Left lung (tissue), 10 donors: ENCODE data around the gene EPHA2. TPM values are rescaled to one million over a fixed set of nuclear protein-coding genes. Genes with fewer than 3 reads are reported as not detected.

Source experiments
- ATAC-seq: fragments of 200-7000 bp; cut with Tn5 transposase; one replicate; pipeline ENCODE4 v1.9.1; 2020; ENCODE audit warnings: moderate library complexity
- DNase-seq, 4 donors: peaks; one replicate each; pipeline ENCODE4 v3.0.0-alpha.2; 2013 to 2020
- H3K27ac ChIP-seq, 2 donors: fragments of 200-600 bp; sonication (generic) in 1 of 2; one replicate each; pipeline versions ENCODE4 v1.5.0 to v1.8.0; 2020 to 2021
- H3K27me3 ChIP-seq, 2 donors: fragments of 200-600 bp; sonication (generic) in 1 of 2; one replicate each; pipeline versions ENCODE4 v1.5.0 to v1.8.0; 2020 to 2021
- H3K36me3 ChIP-seq, 2 donors: fragments of 200-600 bp; sonication (generic) in 1 of 2; one replicate each; pipeline versions ENCODE4 v1.5.0 to v1.8.0; 2020 to 2021
- H3K4me1 ChIP-seq, 2 donors: fragments of 200-600 bp; one replicate each; pipeline ENCODE4 v1.8.0; 2021
- H3K4me3 ChIP-seq, 2 donors: fragments of 200-600 bp; sonication (generic) in 1 of 2; one replicate each; pipeline versions ENCODE4 v1.5.0 to v1.8.0; 2020 to 2021; ENCODE audit warnings: mild to moderate bottlenecking in 1 of 2
- H3K9me3 ChIP-seq, 2 donors: fragments of 200-600 bp; sonication (generic) in 1 of 2; one replicate each; pipeline versions ENCODE4 v1.5.0 to v1.8.0; 2020 to 2021
- intact Hi-C, 2 donors: fragments of 100-400 bp; cut with DNase I; formaldehyde crosslinking; loops; one replicate each; pipeline versions ENCODE4 v1.11.2 to v1.14.2; 2022
- polyA plus RNA-seq, 6 donors: library from polyadenylated mRNA; unstranded; fragments of 120-200 nt; gene quantifications; one replicate each; pipeline ENCODE4 v1.2.1, GENCODE V29; 2013; ENCODE audit not compliant: insufficient read length in 6 of 6
- total RNA-seq, 2 donors: library from RNA; stranded (reverse); fragmentation: NEBNext Ultra II Directional; extraction: Animal tissue kit (Norgen Biotek cat#: 25700); gene quantifications; one replicate each; pipeline ENCODE4 v1.2.1, GENCODE V29; 2021
- TF ChIP-seq, protein P1 (sequence below), 2 donors: fragments of 200-600 bp; sonication (generic) in 1 of 2; IDR thresholded peaks; one replicate each; pipeline versions ENCODE4 v1.5.0 to v1.8.0; 2021; ENCODE audit warnings: antibody characterized with exemption in 2 of 2
- donor health status: DM: no; HTN: yes; CAD: no.
- donor health status: DM: no; HTN: no; CAD: no.

Gene EPHA2
- total and polyA plus RNA-seq, 8 donors, result 12.6 to 62.6 (median 33.9) TPM

DNA sequence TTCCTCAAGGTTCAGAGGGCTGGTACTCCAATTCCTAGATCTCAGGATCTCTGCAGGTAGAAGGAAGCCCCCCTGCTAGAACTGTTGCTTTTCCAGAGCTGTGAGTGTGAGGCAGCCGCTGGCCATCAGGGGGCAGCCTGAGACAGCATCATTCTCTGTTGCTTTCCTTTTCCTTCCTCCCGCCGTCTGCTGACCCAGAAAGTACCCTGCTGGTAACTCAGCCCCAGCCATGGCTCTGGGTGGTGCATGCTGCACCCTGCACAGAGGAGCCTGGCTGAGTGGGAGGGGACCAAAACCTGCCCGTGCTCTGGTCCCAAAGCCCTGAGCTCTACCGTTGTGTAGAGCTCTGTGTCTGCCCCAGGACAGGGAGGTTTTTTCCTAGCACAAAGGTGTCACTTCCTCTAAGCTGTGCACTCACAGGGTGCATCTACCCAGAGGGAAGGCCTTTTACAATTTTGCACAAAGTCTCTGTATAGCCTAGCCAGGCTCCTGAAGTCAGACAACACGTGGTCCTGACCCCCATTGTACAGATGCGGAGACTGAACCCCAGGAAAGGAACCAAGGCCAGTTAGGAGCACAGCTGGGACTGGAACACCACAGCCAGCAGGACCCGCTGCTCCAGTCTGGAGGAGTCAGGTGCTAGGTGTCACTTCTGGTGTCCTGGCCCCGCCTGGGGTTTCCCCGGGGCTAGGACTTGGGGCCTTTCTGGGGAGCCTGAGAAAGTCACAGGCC, 76.8 kb downstream of the EPHA2 start:
- TF ChIP-seq, protein P1, sequence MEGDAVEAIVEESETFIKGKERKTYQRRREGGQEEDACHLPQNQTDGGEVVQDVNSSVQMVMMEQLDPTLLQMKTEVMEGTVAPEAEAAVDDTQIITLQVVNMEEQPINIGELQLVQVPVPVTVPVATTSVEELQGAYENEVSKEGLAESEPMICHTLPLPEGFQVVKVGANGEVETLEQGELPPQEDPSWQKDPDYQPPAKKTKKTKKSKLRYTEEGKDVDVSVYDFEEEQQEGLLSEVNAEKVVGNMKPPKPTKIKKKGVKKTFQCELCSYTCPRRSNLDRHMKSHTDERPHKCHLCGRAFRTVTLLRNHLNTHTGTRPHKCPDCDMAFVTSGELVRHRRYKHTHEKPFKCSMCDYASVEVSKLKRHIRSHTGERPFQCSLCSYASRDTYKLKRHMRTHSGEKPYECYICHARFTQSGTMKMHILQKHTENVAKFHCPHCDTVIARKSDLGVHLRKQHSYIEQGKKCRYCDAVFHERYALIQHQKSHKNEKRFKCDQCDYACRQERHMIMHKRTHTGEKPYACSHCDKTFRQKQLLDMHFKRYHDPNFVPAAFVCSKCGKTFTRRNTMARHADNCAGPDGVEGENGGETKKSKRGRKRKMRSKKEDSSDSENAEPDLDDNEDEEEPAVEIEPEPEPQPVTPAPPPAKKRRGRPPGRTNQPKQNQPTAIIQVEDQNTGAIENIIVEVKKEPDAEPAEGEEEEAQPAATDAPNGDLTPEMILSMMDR (IDR thresholded peaks at IDR 0.05), result peak; percentile 68 to 73
- Histone ChIP-seq H3K27ac (no peak overlapping the region), H3K4me1 (peaks cover 0 to 6% of the 10 kb centered on the region in 2 donors), H3K4me3 (no peak overlapping the region), H3K9me3 (no peaks in the 10 kb centered on the region), H3K27me3 (peaks cover 0 to 10% of the 10 kb centered on the region in 2 donors), H3K36me3 (no peaks in the 10 kb centered on the region)
- intact Hi-C loops, result loop anchor here (2.0 to 10.0 kb wide), 3 partner anchors 110 to 286 kb away; partner anchors contain the start of gene SZRD1 (in 1 of the 2)
- peak; percentile 85 for ATAC-seq
- DNase-seq, result peak in 3 of 4 donors; percentile 65 to 81 (median 76)

DNA sequence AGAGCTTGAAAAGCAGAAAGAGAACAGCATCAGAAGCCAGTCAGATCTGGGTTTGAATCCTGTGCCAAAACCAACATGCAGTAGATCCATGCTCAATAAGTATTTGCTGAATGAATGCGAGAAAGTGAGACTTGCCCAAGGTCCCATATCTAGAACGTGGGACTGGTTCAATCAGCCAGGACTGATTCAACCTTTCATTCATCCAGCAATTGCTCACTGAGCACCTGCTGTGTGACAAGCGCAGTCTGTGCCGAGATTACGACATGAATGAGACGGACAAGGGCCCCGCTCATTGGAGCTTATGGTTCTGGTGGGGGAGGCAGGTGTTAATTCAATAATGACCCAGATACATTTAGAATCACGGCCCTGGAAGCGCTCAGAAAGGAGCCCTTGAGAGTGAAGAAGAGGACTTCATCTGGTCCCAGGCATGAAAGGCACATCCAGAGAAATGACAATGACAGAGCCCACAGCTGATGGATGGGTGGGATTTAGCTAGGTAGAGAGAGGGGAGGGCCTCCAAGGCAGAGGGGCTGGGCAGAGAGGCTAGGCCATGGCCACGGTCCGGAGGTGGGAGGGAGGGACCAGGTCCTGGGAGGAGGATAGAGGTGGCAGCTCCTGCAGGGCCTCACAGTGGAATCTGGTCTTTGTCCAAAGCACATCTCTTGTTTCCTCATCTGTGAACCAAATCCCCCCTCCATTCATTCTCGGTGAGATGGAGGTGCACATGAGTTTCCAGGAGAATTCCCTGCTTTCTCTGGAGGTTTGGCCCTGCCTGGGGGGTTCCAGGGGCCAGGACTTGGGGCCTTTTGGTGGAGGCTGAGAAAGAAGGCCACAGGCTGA, 78.2 kb downstream of the EPHA2 start:
- H3K4me3 ChIP-seq, result no peak overlapping the region
- peaks cover 4 to 12% of the 10 kb centered on the region in 2 donors for H3K4me1 ChIP-seq
- TF ChIP-seq, protein P1 (IDR thresholded peaks at IDR 0.05), result no peak
- H3K27me3 ChIP-seq, result peaks cover 6 to 25% of the 10 kb centered on the region in 2 donors
- H3K9me3 ChIP-seq, result no peaks in the 10 kb centered on the region
- no peaks in the 10 kb centered on the region for H3K36me3 ChIP-seq
- intact Hi-C loops, result loop anchor here (2.0 to 10.0 kb wide), 3 partner anchors 111 to 287 kb away; partner anchors contain the start of gene SZRD1 (in 1 of the 2)
- ATAC-seq (no peak), DNase-seq (no peak)
- no peak overlapping the region for H3K27ac ChIP-seq

DNA sequence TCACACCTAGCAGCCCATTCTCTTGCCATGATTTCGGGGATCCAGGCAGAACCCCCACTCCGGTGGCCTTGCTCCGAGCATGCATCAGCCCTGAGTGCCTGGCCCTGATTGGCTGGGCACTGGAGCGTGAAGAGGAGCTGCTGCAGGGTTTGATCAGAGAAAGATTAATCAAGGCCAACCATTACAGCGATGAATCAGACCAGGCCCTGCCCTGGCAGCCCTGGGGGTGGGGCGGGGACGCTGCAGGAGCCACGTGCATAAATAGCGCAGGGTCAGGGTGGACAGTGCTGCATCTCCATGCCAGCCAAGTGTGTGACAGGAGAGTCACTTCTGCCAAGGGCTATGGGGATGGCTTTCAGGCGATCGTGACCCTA, 79.0 kb downstream of the EPHA2 start:
- Histone ChIP-seq H3K9me3 (no peaks in the 10 kb centered on the region), H3K36me3 (no peaks in the 10 kb centered on the region), H3K27ac (no peak overlapping the region), H3K27me3 (peaks cover 6 to 33% of the 10 kb centered on the region in 2 donors), H3K4me1 (peaks cover 4 to 12% of the 10 kb centered on the region in 2 donors), H3K4me3 (no peak overlapping the region)
- ATAC-seq (no peak), DNase-seq (no peak)
- TF ChIP-seq, protein P1 (IDR thresholded peaks at IDR 0.05), result no peak
- intact Hi-C loops, result loop anchor here (10.0 kb wide), 2 partner anchors 118 to 288 kb away; partner anchors contain the start of gene SZRD1 (in 1 of the 2)

DNA sequence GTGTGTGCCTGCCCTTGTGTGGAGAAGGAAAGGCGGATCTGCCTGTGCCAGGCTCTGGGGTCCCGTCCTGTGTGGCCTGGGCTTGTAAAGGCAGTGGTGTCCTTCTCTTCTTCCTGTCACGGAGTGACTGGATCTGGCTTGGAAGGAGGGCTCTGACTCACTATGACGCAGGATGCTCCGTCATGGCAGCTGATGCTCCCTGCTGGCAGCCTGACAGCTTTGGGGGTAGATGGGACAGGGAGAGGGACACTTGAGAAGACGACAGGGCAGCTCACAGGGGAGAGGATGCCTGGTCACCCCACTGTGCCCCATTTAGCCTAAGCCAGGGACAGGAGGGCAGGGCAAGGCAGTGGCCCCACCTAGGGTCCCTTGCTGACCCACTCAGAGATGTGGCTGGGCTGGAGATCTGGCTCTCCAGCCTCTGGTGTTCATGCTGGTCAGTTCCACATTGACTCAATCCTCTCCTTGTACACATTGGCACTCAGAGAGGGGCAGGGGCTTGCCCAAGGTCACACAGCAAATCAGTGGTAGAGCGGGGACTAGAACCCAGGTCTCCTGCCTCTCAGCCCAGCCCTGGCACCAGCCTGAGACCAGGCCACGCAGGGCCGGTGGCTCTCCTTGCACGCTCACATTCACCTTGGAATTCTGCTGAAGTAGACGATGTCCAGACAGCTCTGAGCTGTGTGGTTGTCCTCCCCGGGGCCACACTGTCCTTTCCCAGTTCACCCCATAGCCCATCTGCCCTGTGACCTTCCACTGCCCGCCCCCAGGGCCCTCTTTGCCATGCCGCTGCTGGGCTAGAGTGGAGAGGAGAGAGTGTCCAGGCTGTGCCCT, 79.6 kb downstream of the EPHA2 start:
- no peaks in the 10 kb centered on the region for H3K36me3 ChIP-seq
- intact Hi-C loops, result loop anchor here (10.0 kb wide), 2 partner anchors 119 to 289 kb away; partner anchors contain the start of gene SZRD1 (in 1 of the 2)
- H3K27me3 ChIP-seq, result peaks cover 6 to 39% of the 10 kb centered on the region in 2 donors
- no peak for ATAC-seq
- H3K4me1 ChIP-seq, result peaks cover 4 to 12% of the 10 kb centered on the region in 2 donors
- no peak overlapping the region for H3K27ac ChIP-seq
- TF ChIP-seq, protein P1 (IDR thresholded peaks at IDR 0.05), result no peak
- H3K4me3 ChIP-seq, result no peak overlapping the region
- no peak for DNase-seq
- H3K9me3 ChIP-seq, result no peaks in the 10 kb centered on the region
